ENCODE data around the gene UGT3A1.

UGT3A1 gene

DNA sequence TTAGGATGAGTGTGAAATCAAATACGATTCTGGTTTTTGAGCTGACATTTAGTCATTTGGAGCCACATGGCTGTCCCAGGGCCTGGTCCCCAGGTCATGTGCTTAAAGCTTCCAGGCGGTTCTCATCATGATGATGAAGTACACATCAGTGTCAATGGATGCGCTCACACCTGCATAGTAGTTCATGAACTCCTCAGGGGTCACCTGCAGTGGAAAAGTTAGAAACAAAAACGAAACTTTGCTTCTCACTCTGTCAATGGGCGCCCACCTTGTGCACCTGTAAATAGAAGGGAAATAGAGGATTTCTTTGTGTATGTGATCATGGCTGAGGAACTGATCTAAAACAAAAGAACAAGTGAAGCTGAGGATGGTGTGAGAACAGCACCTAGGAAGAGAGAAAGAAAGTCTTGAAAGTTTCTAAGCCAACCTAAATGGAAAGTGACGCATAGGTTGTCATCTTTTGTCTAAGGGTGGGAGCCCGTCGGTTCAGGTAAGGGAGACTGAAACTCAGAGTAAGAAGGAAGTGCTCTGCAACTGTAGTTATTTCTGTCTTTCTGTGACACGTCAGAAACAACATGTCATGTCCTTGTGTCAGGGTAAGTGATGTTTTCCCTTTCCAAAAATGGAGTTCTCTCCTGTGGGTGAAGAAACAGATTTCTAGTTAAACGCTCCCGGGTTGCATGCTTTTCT, 86.6 kb downstream of the UGT3A1 start:
- DNase-seq: peak; percentile 25

DNA sequence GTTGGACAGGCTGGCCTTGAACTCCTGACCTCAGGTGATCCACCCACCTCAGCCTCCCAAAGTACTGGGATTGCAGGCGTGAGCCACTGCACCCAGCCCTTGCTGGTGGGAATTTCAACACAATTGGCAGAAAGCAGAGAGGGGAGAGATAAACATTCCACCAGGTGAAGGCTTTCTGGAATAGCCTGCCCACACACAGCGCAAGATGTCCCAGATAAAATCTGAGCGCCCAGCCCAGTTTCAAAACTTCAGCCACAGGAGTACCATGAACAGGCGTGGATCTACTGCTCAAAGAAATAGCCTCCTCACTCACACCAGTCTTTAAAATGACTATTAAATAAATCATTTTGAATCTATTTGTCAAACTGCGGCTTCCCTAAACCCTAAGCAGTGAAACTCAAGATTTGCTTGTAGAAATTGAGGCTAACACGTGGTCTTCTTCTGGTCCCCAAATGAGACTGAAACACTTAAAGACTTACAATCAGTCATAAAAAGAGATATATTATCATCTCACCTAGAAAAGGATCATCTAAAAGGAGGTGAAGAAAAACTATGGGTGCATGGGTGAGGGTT, 87.5 kb downstream of the UGT3A1 start:
- DNase-seq: no peak

DNA sequence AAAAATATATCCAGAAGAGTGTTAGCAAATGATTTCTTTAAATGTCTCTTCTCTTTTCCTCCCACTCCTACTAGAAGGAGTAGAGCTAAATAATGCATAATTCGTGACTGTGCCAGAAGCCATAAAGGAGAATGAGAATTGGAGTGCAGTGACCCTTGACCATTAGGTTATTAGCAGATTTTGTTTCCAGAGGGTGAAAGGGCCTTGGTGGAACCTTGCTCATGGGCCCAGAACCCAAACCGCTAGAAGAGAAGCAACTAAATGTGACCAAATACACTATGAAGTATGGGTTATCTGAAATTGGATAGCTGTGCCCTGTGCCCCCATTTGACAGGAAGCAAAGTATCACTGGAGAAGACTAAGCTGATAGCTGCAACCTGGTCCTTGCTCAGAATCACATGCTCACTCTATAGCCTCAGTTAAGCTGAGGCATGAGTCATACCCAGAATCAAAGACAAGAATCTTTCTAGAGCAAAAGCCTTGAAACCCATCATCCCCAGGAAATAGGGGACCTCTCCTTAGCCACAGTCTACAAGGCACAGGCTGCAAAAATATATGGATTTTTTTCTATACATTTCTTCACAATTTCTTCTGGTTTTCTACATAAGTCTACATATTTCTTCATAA, 89.0 kb downstream of the UGT3A1 start:
- DNase-seq: no peak
